ENCODE data around the gene TMEM204.

DNA sequence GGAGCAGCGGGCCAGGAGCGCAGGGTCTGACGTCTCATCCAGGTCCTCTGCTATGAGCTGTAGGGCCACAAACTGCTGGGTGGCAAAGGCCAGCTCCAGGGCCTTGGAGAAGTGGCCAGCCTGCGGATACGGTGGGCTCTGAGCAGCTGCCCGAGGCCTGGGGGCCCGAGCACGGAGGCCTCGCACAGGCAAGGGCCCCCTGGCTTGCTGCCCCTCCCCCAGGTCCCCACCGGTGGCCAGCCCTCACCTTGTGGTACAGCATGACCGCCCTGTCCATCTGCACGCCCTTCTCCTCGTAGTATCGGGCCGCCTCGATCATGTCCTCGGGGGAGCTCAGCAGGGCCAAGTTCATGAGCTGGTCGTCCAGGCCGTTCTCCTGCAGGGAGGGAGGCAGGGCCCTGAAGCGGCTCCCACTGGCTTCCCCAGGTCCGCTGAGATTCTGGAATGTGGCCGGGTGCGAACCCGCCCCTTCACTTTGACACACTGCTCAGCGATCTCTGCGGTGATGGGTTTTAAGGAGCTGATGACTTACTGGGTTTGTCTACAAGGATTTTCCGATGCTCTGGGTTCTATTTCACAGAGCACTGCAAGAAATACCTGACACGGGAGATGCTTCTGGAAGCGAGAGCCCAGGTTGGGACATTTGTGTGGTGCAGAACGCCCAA lies 9.8 kb upstream of the TMEM204 start:
- TF ChIP-seq POLR2A (IDR thresholded peaks at IDR 0.05) (no peak), EP300 (IDR thresholded peaks at IDR 0.05) (no peak)
- TF ChIP-seq, protein P1, sequence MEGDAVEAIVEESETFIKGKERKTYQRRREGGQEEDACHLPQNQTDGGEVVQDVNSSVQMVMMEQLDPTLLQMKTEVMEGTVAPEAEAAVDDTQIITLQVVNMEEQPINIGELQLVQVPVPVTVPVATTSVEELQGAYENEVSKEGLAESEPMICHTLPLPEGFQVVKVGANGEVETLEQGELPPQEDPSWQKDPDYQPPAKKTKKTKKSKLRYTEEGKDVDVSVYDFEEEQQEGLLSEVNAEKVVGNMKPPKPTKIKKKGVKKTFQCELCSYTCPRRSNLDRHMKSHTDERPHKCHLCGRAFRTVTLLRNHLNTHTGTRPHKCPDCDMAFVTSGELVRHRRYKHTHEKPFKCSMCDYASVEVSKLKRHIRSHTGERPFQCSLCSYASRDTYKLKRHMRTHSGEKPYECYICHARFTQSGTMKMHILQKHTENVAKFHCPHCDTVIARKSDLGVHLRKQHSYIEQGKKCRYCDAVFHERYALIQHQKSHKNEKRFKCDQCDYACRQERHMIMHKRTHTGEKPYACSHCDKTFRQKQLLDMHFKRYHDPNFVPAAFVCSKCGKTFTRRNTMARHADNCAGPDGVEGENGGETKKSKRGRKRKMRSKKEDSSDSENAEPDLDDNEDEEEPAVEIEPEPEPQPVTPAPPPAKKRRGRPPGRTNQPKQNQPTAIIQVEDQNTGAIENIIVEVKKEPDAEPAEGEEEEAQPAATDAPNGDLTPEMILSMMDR (IDR thresholded peaks at IDR 0.05) = no peak
